ENCODE data around the gene TAB2.
"Not testable (repeated sequence)": the region's sequence is repeated elsewhere in the genome, so short reads cannot be mapped to it uniquely, and the experiment has no call there.

Gene TAB2

DNA sequence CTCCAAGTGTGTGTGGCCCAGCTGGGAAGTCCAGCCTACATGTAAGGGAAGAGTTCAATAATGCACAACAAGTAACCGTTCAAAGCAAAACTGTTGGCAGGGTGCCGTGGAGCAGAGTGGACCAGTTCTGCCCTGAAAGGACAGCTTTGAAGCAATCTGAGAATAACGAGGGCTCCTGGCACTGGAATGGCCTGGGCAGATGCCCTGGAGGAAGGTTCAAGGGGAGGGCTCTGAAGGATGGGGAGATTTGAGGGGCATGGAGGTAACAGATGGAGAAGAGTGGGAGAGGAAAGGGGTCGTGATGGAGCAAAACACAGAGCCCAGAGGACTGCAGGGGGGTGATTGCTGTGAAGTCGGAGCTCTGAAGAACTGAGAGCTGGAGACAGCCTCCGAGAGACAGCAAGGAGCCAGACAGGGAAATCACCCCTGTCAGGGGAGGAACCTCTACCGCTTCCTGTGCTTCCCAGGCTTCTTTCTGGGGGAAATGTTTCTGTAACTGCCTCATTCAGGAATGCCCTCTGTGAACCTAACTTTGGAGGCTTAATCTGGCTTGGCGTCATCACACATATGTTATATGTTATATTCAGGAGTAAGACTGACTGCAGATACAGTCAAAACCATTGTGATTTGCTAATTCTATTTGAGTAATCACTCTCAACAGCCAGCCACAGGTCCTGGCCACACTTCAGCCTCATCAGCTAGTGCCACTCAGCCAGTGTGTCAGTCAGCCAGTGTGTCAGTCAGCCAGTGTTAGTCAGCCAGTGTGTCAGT, 126.1 kb downstream of the TAB2 start:
- no peak overlapping the region for H3K9ac ChIP-seq (ENCODE audit: low read length in 5 of 5)
- H3K36me3 ChIP-seq (ENCODE audit: control insufficient read depth in 5 of 5, insufficient read depth in 5 of 5, low read length in 5 of 5) = no peaks in the 10 kb centered on the region
- peaks cover 0 to 11% (median 2%) of the 10 kb centered on the region in 5 donors for H3K4me1 ChIP-seq (ENCODE audit: control insufficient read depth in 5 of 5, insufficient read depth in 5 of 5, low read length in 5 of 5)
- H3K9me3 ChIP-seq (ENCODE audit: control insufficient read depth in 5 of 5, low read length in 5 of 5) = no peaks in the 10 kb centered on the region
- H3K27me3 ChIP-seq (ENCODE audit: control insufficient read depth in 5 of 5, insufficient read depth in 4 of 5, low read length in 5 of 5) = peaks cover 8 to 51% (median 20%) of the 10 kb centered on the region in 5 donors
- H3K27ac ChIP-seq (ENCODE audit: low read depth, low read length) = no peak overlapping the region
- no peak overlapping the region for H3K4me3 ChIP-seq (ENCODE audit: low read depth in 1 of 5, low read length in 5 of 5)

DNA sequence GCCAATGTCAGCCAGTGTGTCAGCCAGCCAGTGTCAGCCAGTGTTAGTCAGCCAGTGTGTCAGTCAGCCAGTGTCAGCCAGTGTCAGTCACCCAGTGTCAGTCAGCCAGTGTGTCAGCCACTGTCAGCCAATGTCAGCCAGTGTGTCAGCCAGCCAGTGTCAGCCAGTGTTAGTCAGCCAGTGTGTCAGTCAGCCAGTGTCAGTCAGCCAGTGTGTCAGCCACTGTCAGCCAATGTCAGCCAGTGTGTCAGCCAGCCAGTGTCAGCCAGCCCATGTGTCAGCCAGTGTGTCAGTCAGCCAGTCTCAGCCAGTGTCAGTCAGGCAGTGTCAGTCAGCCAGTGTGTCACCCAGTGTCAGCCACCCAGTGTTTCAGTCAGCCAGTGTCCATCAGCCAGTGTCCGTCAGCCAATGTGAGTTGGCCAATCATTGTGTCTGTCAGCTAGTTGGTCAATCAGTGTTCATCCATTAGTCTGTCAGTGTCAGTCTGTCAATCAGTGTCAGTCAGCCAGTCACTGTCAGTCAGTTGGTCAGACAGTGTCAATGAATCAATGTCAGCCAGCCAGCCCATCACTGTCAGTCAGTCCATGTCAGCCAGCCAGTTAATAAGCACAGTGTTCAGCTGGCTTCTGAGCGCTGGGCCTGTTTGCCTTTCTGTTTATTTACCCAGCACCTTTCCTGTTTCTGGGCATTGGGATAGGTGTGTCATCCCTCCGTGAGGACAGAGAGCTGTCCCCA, 127.0 kb downstream of the TAB2 start:
- not testable (repeated sequence) for H3K27ac ChIP-seq (ENCODE audit: low read depth, low read length); H3K9ac ChIP-seq (ENCODE audit: low read length in 5 of 5); H3K36me3 ChIP-seq (ENCODE audit: control insufficient read depth in 5 of 5, insufficient read depth in 5 of 5, low read length in 5 of 5); H3K9me3 ChIP-seq (ENCODE audit: control insufficient read depth in 5 of 5, low read length in 5 of 5); H3K4me3 ChIP-seq (ENCODE audit: low read depth in 1 of 5, low read length in 5 of 5)
- peaks cover 0 to 11% (median 2%) of the 10 kb centered on the region in 5 donors for H3K4me1 ChIP-seq (ENCODE audit: control insufficient read depth in 5 of 5, insufficient read depth in 5 of 5, low read length in 5 of 5)
- peaks cover 8 to 57% (median 26%) of the 10 kb centered on the region in 5 donors for H3K27me3 ChIP-seq (ENCODE audit: control insufficient read depth in 5 of 5, insufficient read depth in 4 of 5, low read length in 5 of 5)

DNA sequence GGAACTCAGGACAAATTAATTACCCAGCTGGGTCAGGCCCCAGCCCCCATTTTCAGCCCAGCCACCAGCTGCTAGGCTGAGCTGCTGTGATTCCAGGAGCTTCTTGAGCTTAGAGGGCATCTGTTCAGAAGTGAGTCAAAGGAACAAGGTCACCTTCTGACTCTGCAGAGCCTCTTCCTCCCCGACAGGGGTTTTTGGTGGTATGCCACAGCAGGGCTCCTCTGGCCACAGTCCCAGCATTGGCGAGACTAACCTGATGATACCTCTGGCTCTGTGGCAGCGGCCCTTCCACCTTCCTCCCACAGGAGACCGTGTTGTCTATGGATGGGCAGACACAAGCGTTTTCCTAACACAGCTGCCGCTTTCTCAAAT, 127.6 kb downstream of the TAB2 start:
- Histone ChIP-seq H3K4me3 (ENCODE audit: low read depth in 1 of 5, low read length in 5 of 5) (no peak overlapping the region), H3K9ac (ENCODE audit: low read length in 5 of 5) (no peak overlapping the region)

DNA sequence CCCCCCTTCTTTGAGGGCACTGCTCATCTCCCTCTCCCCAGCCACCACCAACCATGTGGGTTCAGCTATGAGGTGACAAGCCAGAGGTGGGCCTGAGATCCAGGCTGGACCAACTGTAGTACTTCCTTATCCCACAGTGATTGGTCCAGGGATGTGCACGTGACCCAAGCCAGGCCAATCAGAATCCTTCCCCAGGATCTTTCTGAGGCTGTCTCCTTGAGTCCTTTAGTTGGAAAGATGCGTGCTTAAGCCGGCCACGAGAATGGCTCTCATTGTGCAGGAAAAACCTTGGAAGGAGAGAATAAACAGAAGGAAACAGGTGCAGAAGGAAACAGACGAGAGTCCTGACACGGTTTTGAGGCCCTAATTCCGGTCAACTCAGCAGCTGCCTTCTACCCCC, 128.1 kb downstream of the TAB2 start:
- Histone ChIP-seq H3K27ac (ENCODE audit: low read depth, low read length) (no peak overlapping the region), H3K27me3 (ENCODE audit: control insufficient read depth in 5 of 5, insufficient read depth in 4 of 5, low read length in 5 of 5) (peaks cover 18 to 66% (median 35%) of the 10 kb centered on the region in 5 donors), H3K9ac (ENCODE audit: low read length in 5 of 5) (no peak overlapping the region), H3K4me1 (ENCODE audit: control insufficient read depth in 5 of 5, insufficient read depth in 5 of 5, low read length in 5 of 5) (peaks cover 2 to 17% (median 4%) of the 10 kb centered on the region in 5 donors), H3K36me3 (ENCODE audit: control insufficient read depth in 5 of 5, insufficient read depth in 5 of 5, low read length in 5 of 5) (no peaks in the 10 kb centered on the region), H3K4me3 (ENCODE audit: low read depth in 1 of 5, low read length in 5 of 5) (no peak overlapping the region), H3K9me3 (ENCODE audit: control insufficient read depth in 5 of 5, low read length in 5 of 5) (no peaks in the 10 kb centered on the region)

More for the DNA sequence above, 127.6 kb downstream of the TAB2 start:
- peaks cover 0 to 12% (median 2%) of the 10 kb centered on the region in 5 donors for H3K4me1 ChIP-seq (ENCODE audit: control insufficient read depth in 5 of 5, insufficient read depth in 5 of 5, low read length in 5 of 5)
- no peak overlapping the region for H3K27ac ChIP-seq (ENCODE audit: low read depth, low read length)
- peaks cover 14 to 61% (median 30%) of the 10 kb centered on the region in 5 donors for H3K27me3 ChIP-seq (ENCODE audit: control insufficient read depth in 5 of 5, insufficient read depth in 4 of 5, low read length in 5 of 5)
- H3K9me3 ChIP-seq (ENCODE audit: control insufficient read depth in 5 of 5, low read length in 5 of 5) = no peaks in the 10 kb centered on the region
- no peaks in the 10 kb centered on the region for H3K36me3 ChIP-seq (ENCODE audit: control insufficient read depth in 5 of 5, insufficient read depth in 5 of 5, low read length in 5 of 5)

DNA sequence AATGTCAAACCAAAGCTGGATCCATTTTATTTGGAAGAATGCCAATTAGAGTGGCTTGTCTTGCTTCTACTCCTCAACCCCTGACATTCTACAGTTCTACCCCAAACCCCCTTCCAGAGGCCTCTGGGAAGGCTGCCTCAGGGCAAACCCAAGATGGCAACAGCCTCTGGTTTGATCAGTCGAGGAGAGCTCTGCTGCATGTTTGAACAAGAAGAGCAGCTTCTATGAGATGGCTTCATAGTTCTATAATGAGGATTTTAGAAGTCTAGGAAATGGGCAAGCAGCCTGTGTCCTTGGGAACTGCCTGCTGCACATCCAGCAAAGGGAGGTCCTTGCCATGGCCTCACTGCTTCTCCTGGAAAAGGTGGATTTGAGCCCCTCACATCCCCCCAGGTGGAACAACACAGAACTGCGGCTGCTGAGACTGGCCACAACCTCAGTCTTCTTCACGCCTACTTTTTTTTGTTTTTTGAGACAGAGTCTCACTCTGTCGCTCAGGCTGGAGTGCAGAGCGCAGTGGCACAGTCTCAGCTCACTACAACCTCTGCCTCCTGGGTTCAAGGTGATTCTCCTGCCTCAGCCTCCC, 129.4 kb downstream of the TAB2 start:
- Histone ChIP-seq H3K9me3 (ENCODE audit: control insufficient read depth in 5 of 5, low read length in 5 of 5) (no peaks in the 10 kb centered on the region), H3K4me3 (ENCODE audit: low read depth in 1 of 5, low read length in 5 of 5) (no peak overlapping the region), H3K4me1 (ENCODE audit: control insufficient read depth in 5 of 5, insufficient read depth in 5 of 5, low read length in 5 of 5) (peaks cover 2 to 28% (median 18%) of the 10 kb centered on the region in 5 donors), H3K27me3 (ENCODE audit: control insufficient read depth in 5 of 5, insufficient read depth in 4 of 5, low read length in 5 of 5) (peaks cover 25 to 64% (median 39%) of the 10 kb centered on the region in 5 donors), H3K36me3 (ENCODE audit: control insufficient read depth in 5 of 5, insufficient read depth in 5 of 5, low read length in 5 of 5) (no peaks in the 10 kb centered on the region), H3K9ac (ENCODE audit: low read length in 5 of 5) (no peak overlapping the region), H3K27ac (ENCODE audit: low read depth, low read length) (no peak overlapping the region)

DNA sequence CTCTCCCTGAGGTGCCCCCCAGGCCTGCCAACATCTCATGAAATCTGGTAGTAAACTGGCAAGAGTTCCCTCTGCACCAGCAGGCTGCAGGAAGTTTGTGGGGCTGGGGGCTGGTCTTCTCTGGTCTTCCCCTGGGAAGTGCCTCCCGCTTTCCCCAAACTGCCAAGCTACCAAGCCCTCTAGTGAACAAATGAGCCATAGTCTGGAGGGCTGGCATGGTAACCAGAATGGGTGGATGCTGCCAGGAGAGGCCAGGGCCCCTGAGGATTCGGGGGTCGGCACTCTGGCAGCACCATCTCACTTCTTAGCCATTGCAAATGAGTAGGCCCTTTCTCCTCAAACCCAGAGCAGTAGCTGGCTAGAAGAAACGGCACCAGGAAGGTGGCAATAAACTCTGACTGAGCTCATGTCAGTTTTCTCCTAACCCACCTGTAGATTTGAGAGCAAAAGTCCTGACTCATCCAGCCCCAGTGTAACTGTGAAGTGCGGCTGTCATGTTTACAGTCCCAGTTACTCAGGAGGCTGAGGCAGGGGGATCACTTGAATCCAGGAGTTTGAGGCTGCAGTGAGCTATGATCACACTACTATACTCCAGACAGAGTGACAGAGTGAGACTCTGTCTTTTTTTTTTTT, 131.4 kb downstream of the TAB2 start:
- Histone ChIP-seq H3K4me1 (ENCODE audit: control insufficient read depth in 5 of 5, insufficient read depth in 5 of 5, low read length in 5 of 5) (peaks cover 4 to 29% (median 23%) of the 10 kb centered on the region in 5 donors), H3K4me3 (ENCODE audit: low read depth in 1 of 5, low read length in 5 of 5) (no peak overlapping the region), H3K9ac (ENCODE audit: low read length in 5 of 5) (no peak overlapping the region), H3K27me3 (ENCODE audit: control insufficient read depth in 5 of 5, insufficient read depth in 4 of 5, low read length in 5 of 5) (peaks cover 22 to 62% (median 43%) of the 10 kb centered on the region in 5 donors), H3K9me3 (ENCODE audit: control insufficient read depth in 5 of 5, low read length in 5 of 5) (no peaks in the 10 kb centered on the region), H3K36me3 (ENCODE audit: control insufficient read depth in 5 of 5, insufficient read depth in 5 of 5, low read length in 5 of 5) (no peaks in the 10 kb centered on the region), H3K27ac (ENCODE audit: low read depth, low read length) (no peak overlapping the region)

DNA sequence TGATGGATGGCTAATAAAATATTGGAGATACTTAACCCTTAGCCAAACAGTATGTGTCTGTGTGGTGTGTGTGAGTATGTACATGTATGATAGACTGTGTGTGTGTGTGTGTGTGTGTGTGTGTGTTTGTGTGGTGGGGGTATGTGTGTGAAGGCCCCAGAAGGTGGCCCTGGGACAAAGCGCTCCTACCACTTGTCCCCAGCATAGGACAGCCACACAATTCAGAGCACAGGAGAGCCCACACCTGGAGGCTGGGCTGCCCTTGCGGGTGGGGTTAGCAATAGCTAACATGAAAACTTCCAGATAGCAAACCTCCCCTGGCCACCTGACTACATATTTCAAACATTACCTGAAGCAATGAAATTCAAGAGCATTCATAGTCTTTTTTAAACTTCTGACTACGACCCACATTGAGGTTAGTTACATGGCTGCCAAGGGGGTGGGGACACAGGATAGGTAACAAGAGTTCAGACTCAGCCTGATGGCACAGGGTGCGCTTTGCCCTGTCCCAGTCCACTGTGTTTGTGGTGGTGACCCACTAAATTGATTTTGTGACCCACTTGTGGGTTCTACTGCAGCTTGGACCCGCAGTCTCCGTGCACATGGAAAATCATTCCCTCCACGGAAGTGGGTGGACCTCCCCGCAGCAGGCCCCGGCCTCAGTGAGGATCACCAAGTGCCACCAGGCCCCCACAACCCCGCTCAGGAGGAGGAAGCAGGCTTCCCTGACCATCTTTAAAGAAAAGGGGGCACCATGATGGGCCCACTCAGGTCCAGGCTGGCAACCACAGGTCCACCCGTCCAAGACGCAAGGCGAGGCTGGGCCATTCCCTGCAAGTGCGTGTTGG, 132.5 kb downstream of the TAB2 start:
- H3K4me3 ChIP-seq (ENCODE audit: low read depth in 1 of 5, low read length in 5 of 5) = peak overlapping the region in 4 of 5 donors; percentile 13 to 58 (median 34)
- H3K27me3 ChIP-seq (ENCODE audit: control insufficient read depth in 5 of 5, insufficient read depth in 4 of 5, low read length in 5 of 5) = peaks cover 22 to 56% (median 38%) of the 10 kb centered on the region in 5 donors
- H3K27ac ChIP-seq (ENCODE audit: low read depth, low read length) = no peak overlapping the region
- no peak overlapping the region for H3K9ac ChIP-seq (ENCODE audit: low read length in 5 of 5)
- H3K36me3 ChIP-seq (ENCODE audit: control insufficient read depth in 5 of 5, insufficient read depth in 5 of 5, low read length in 5 of 5) = no peaks in the 10 kb centered on the region
- peaks cover 11 to 38% (median 34%) of the 10 kb centered on the region in 5 donors for H3K4me1 ChIP-seq (ENCODE audit: control insufficient read depth in 5 of 5, insufficient read depth in 5 of 5, low read length in 5 of 5)
- no peaks in the 10 kb centered on the region for H3K9me3 ChIP-seq (ENCODE audit: control insufficient read depth in 5 of 5, low read length in 5 of 5)

DNA sequence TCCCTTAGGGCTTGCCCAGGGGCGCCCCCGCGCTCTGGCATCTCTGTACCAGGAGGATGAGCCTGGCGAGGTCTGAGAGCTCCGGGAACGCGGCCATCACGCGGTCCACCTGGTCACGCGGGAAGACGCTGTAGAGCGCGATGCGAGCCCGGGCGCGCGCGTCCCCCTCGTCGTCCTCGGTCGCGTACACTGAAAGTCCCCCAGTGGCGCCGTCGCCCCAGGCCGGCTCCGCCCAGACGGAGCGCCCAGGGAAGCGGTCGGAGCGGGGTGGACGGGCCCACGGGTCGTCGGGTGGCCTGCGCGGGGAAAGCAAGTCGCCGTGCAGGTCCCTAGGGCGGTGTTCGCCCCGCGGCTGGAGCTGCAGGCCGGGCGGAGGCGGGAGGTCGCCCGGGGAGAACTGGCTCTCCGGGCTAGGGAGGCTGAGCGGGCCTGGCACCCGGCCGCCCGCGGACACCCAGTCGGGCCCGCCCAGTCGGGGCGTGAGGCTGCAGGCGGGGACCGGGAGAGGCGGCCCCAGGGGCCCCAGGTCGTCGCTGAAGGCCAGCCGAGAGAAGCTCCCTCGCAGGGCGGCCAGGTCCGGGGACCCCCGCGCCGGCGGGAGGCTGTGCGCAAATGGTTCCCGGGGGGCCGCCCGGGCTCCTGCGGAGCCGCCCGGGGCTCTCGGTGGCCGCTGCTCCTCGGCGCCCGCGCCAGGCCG, 133.3 kb downstream of the TAB2 start:
- no peaks in the 10 kb centered on the region for H3K9me3 ChIP-seq (ENCODE audit: control insufficient read depth in 5 of 5, low read length in 5 of 5)
- peak overlapping the region in 4 of 5 donors; percentile 13 to 58 (median 34) for H3K4me3 ChIP-seq (ENCODE audit: low read depth in 1 of 5, low read length in 5 of 5)
- H3K36me3 ChIP-seq (ENCODE audit: control insufficient read depth in 5 of 5, insufficient read depth in 5 of 5, low read length in 5 of 5) = no peaks in the 10 kb centered on the region
- H3K4me1 ChIP-seq (ENCODE audit: control insufficient read depth in 5 of 5, insufficient read depth in 5 of 5, low read length in 5 of 5) = peaks cover 14 to 43% (median 38%) of the 10 kb centered on the region in 5 donors
- peaks cover 21 to 49% (median 36%) of the 10 kb centered on the region in 5 donors for H3K27me3 ChIP-seq (ENCODE audit: control insufficient read depth in 5 of 5, insufficient read depth in 4 of 5, low read length in 5 of 5)
- no peak overlapping the region for H3K27ac ChIP-seq (ENCODE audit: low read depth, low read length)
- no peak overlapping the region for H3K9ac ChIP-seq (ENCODE audit: low read length in 5 of 5)

Data from subcutaneous abdominal adipose tissue (tissue), 5 donors.